D721Med (cell line): ENCODE data around the gene C1QC.

Experiments used
- DNase-seq: peaks from one replicate; pipeline ENCODE4 v3.0.0; 2011; ENCODE audit warnings: low spot score; ENCODE audit not compliant: insufficient read length
- FAIRE-seq: peaks from 2 replicates; lab custom pipeline; 2011; peaks lifted over from hg19 to GRCh38; lab: Jason Lieb, UNC
- TF ChIP-seq, protein P1 (sequence below): IDR thresholded peaks from 2 replicates; pipeline ENCODE4 v1.5.1; 2012; ENCODE audit warnings: mild to moderate bottlenecking, control low read depth; ENCODE audit not compliant: insufficient read depth; ENCODE audit errors: missing control alignments

C1QC gene

DNA sequence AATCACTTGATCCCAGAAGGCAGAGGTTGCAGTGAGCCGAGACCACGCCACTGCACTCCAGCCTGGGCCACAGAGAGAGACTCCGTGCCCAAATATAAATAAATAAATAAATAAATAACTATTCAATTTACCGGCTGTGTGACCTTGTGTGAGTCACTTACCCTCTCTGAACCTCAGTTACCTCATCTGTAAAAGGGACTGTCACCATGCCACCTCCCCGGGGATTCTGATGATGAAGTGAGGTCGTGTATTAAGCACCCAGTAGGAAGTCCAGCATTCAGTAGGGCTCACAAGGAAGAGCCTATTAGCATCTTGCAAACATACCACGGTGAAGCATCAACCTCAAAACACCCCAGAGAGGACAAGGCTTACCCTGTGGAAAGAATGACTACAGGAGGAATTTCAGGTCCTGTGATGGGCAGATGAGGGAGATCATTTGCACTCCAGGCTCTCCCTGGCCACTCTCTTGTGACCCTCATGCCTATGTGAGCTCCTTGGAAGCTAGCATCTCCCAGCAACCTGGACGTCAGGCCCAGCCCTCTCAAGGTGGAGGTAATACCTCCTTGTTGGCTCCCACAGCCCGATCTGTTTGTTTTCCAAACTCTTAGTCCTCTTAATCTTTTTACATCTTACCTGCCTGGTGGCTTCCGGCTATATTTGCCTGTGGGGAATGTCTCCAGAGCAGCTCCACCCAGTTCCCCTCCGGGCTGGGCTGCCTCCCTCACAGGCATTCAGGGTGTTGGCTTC lies 14.6 kb upstream of the C1QC start:
- DNase-seq (no peak), FAIRE-seq (no peak)
- TF ChIP-seq, protein P1, sequence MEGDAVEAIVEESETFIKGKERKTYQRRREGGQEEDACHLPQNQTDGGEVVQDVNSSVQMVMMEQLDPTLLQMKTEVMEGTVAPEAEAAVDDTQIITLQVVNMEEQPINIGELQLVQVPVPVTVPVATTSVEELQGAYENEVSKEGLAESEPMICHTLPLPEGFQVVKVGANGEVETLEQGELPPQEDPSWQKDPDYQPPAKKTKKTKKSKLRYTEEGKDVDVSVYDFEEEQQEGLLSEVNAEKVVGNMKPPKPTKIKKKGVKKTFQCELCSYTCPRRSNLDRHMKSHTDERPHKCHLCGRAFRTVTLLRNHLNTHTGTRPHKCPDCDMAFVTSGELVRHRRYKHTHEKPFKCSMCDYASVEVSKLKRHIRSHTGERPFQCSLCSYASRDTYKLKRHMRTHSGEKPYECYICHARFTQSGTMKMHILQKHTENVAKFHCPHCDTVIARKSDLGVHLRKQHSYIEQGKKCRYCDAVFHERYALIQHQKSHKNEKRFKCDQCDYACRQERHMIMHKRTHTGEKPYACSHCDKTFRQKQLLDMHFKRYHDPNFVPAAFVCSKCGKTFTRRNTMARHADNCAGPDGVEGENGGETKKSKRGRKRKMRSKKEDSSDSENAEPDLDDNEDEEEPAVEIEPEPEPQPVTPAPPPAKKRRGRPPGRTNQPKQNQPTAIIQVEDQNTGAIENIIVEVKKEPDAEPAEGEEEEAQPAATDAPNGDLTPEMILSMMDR, result no peak

DNA sequence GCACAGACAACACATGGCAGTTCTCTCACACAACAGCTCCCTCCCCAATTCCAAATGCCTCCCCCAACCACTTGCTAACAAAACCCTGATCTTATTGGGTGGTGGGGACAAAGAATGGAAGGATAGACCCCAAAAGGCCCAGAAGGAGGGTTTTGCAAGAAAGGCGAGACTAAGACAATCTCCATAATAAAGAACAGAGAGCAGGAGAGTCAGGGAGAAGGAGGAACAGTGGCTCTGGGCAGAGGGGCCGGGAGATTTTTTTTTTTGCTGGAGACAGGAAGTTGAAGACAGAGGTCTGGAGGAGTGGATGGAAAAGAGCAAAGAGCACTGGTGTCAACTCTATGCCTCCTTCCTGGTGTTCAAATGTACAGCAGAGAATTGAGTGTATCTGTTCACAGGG lies 13.5 kb upstream of the C1QC start:
- FAIRE-seq, result no peak
- TF ChIP-seq, protein P1, result no peak
- DNase-seq, result no peak

DNA sequence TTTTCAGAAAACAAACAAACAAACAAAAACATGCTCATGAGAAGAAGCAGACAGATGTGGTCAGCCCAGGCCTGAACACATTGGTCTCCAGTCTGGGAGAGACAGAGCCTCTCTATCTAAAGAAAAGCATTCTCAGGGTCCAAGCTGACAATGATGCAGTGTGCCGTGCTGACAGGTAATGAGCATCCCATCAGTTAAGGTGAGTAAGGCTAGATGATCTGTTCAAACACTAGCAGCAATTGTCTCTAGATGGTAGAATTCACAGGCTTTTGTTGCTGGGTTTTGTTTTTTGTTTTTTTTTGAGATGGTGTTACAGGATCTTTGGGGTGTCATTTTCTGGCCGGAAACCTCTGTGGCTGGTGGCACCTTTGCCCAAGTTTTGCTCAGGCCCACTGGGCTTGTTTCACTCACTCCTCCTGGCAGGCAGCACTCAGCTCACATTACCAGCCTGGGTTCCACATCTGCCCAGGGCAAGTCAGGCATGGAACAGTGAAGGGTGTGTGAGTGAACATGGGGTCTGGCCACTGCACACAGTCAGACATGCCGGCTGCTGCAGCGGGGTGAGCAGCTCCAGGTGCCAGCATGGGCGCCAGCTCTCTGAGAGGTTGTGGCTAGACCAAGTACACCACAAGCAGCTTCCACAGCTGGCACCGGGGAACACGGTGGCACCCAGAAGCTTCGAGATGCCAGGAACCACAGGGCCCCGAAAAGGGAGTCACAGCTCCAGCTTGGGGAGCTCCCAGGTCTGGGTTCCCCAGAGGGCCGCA lies 9.6 kb upstream of the C1QC start:
- FAIRE-seq, result no peak
- DNase-seq, result no peak
- TF ChIP-seq, protein P1, result no peak

DNA sequence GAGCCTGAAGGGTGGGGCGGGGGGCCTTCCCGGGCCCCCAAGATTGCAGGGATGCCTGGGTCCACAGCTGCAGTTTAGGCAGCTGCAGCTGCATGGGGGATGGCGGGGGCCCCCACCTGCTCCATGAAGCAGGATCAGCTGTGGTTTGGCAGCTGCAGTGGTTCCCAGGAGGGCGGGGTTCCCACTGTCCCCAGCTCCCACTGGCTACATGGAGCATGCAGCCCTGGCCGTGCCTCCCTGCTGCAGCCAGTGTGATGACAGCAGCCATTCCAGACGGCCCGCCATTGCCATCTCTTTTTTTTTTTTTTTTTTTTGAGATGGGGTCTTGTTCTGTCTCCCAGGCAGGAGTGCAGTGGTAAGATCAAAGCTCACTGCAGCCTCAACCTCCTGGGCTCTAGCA lies 8.0 kb upstream of the C1QC start:
- TF ChIP-seq, protein P1, result no peak
- no peak for DNase-seq
- no peak for FAIRE-seq

DNA sequence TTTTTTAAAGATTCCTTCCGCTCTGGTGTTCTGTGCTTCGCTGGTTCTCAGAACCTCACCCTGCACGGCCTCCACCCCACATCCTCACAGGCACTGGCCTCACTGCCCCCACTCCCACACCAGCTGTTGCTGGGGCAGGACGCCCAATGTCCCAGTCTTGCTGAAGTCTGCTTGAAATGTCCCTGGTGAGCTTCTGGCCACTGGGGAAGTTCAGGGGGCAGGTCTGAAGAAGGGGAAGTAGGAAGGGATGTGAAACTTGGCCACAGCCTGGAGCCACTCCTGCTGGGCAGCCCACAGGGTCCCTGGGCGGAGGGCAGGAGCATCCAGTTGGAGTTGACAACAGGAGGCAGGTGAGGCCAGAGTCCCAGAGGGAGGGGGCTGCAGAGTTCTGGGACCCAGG lies 7.1 kb upstream of the C1QC start, which contains the start of gene C1QA:
Gene C1QA, plus strand, starts transcription at position 276 of the 400 bp plus-strand sequence. CDS start 989 bp downstream, outside the sequence.
- TF ChIP-seq, protein P1, result no peak
- DNase-seq (no peak), FAIRE-seq (no peak)

DNA sequence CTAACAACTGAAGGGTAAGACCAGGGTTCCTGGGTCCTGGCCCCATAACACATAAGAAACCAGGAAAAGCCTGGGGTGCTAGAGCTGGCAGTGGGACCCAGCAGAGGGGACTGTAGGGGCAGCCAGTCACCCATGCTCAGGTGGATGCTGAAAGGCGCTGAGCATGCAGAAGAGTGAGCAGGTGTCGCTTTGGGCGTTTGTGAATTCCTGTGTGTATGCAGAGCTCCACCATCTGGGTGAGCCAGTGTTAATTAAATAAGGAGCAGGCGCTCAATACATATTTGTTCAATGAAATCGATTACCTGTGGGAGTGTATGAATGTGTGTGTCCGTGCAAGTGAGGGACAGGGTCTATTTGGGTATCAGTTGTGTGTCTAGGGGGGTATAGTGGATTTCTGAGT lies 6.5 kb upstream of the C1QC start:
- no peak for FAIRE-seq

More for the DNA sequence above, 6.5 kb upstream of the C1QC start:
- TF ChIP-seq, protein P1, result peak; percentile 52
- no peak for DNase-seq
